SIG-M5 treated with dmso at 0.1 percent for 504 hours (cell line): ENCODE data around the gene NOC4L.
"Not testable (repeated sequence)": the region's sequence is repeated elsewhere in the genome, so short reads cannot be mapped to it uniquely, and the experiment has no call there.

Source experiments
- DNase-seq: peaks from one replicate; lab custom pipeline; 2025; ENCODE audit not compliant: unreplicated experiment; lab: John Stamatoyannopoulos, UW

NOC4L gene

DNA sequence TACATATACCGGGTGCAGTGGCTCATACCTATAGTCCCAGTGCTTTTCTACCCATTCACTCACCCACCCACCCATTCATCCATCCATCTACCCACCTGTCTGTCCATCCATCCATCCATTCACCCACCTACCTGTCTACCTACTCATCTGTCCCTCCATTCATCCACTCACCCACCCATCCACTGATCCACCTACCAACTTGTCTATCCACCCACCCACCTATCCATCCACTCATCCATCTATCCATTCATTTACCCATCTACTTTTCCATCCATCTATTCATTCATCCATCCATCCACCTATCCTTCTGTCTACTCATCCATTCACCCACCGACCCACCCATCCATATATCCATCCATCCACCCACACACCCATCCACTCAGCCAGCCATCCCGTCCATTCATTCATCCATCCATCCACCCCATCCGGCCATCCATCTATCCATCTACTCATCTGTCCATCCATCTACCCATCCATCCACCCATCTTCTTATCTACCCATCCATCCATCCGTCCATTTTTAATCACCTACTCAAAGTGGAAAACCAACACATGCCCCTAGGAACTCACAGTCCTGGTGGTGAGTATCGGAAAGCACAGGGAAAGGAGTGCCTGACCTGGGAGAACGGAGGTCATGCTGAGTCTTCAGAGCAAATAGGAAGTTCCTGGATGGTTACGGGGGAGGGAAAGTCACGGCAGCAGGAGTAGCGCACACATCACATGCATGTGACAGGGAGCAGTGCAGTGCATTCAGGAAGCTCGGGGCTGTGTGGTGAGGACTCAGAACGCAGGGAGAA is 20.1 kb upstream of the NOC4L start:
- DNase-seq, result no peak

DNA sequence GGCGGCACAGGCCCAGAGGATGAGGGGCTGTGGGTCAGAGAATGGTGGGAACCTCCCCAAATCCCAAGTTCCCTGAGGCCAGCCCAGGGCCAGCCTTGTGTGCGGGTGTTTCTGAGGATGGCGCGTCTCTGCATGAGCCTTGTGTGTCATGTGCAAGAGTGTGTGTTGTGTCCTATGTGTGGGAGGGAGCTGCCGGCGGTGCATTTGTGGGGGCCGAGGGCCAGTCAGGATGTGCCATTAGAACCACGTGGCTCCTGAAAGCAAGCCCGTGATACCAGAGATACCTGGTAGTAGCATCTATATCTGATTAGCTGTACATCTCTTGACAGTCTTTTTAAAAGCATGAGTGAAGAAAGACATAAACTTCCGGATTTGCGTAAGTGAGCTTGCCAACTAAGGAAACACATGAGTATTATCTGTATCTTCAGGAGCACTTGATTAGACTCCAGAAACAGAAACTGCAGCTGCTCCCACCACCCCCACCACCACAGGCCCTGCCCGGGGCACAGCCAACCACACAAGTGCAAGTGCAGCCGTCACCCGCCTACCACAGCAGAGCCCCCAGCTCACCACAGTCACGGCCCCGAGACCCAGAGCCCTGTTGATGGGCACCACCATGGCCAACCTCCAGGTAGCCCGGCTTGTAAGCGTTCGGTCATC is 19.4 kb upstream of the NOC4L start:
- no peak for DNase-seq

DNA sequence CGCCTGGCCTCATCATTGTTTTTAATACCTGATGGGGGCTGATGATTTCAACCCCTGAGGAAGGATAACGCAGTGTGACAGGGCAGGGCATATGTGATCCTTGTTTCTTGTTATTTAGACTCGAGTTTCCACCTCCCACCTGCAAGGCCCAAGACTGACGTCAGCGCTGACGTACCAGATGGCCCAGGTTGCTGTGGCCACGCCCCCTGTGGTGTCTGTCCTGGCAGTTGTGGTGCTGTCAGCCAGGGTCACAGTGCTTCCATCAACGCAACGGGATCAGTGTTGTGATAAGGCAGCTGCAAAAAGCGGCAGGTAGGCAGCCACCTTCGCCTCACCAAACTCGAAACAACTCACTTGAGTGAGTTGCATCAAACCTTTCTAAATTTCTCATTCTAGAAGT is 18.5 kb upstream of the NOC4L start:
- no peak for DNase-seq

DNA sequence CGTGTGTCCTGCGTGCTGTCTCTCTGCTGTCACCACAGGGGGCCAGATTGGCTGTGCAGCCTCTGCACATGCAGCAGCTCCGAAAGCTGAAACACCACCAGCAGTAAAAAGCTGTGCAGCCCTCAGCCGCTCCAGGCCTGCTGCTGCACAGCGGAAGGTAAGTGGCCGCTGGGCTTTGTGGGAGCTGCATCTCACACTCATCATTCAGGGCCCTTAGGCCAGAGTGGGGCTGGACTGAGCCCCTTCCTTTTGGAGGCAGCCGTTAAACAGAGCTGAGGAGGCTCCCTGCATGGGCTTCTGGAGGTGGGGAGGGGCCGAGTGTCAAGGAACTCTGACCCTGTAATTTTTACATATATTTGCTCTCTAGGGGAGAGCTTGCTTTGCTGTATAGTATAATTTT is 17.2 kb upstream of the NOC4L start:
- DNase-seq, result no peak

DNA sequence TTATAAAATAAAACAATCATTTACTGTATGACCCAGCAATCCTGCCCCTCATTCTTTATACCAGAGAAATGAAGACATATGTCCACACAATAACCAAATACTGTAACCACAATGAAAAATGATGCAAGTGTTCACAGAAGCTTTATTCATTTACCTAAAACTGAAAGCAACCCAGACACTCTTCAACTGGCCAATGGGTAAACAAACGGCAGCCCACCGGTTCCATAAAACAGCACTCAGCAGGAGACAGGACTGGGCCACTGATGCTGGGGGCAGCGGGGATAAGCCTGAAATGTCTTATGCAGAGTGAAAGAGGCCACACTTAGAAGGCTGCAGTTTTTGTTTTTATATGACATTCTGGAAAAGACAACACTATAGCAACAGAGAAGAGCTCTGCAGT is 15.2 kb upstream of the NOC4L start:
- DNase-seq, result no peak

DNA sequence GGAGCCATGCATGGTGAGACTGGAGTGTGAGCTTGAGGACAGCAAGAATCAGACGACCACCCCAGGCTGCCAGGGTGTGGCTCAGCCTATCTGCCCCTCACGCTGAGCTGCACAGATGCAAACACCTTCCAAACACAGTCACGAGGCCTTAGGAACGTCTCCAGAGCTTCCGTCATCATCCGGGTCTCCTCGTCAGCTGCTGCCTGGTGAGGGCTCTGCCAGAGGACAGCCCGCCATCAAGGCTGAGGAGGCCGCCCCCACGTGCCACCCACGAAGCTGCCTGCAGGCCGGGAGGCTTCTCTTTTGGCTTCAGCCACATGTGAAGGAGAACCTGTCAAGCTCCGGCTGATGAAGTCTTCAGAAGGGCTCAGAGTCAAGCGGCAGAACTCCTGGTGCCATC is 13.6 kb upstream of the NOC4L start:
- no peak for DNase-seq

DNA sequence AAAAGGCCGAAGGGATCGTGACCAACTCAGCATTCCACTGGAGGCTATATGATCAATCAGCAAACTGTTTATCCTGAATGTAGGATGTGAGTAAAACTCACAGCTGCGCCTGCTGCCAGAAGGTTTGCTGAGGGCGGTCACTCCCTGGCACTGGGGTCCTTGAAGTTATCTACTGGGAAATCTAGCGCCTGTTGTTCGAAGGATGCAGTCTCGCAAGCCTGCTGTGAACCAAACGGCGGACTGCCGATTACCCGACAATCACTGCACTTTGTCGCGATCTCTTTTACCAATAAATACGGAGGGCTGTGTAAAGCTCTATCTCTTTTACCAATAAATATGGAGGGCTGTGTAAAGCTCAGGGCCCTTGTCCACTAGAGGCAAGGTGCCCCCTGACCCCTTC is 13.0 kb upstream of the NOC4L start:
- DNase-seq, result no peak

DNA sequence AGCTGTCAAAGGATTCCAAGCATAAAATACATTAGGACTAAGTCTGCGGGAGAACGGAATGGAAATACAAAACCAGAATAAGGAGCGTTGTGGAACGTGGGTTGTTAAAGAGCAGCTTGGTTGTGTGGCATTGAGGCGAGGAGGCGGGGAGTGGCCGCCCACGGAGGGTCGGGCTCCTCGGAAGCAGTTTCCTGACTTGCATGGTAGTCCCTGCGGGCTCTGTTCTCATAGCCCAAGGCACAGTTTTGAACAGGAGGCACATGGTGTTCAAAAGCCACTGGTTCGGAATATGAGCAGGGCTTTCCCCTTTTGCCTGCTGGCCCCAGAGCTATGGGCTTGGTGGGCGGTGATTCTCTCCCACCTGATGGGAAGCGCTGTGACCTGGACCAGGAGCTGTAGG is 12.3 kb upstream of the NOC4L start:
- DNase-seq, result no peak

DNA sequence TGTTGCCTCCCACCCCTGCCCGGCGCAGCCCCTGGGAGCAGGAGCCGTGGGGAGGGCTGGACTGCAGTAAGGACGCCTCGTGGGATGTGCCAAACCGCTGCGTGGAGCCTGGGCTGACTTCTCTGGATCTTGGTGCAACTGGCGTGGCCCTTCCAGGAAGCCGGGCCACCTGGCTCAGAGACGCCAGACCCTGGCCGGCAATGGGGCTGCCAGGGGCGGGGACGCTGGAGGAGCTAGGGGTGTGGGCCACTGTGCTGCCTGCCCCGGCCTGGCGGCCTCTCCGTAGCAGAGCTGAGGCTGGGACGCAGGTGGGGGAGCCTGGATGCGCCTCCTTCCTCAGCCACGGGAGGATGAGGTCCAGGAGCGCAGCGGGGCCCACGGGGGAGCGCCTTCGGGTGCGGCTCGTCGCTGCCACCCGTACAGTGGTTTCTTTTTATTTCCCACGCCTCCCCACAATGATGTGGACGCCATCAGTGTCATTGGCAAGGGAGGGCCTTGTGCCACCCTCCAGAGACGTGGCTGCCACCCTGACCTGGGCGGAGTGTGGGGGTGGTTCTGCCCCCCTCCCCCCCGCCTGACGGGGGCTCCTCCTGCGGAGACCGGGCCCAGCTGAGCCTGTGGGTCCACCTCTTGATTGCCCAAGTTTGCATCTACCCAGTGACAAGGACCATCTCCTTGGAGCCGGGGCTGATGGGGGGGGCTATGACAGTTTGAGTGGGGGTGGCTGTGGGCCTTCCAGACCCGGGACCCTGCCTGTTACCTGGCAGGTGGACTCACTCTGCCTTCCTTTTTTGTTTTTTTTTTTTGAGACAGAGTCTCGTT is 11.4 kb upstream of the NOC4L start:
- no peak for DNase-seq

DNA sequence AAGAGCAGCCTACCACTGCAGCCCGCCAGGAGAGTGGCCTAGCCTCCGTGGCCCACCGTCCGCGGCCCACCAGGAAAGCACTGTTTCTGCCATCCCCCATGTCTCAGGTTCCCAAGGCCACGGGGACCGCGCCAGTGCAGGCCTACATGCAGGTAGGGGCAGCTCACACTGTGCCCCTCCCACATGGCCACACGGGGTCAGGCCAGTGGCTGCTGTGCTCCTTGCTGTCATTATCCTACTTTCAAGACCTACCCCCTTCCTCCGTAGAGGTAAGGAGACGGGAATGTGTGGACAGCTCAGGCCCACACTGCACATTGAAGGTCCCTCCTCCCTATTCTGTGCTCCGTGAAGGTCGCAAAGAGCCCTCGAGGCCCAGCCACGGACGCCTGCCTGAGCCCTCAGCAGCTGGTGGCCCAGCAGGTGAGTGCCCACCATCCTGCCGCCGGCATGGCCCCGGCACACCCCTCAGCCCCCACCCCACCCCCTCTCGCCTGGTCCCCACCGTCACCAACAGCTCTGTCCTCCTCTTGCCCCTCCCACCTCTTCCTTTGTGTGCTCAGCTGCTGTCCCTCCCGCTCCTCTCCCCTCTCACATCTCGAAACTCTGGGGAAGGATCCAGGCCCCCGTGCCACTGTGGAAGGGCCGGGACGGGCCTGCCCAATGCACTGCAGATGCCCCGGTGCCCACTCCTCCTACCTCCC is 10.2 kb upstream of the NOC4L start:
- no peak for DNase-seq

DNA sequence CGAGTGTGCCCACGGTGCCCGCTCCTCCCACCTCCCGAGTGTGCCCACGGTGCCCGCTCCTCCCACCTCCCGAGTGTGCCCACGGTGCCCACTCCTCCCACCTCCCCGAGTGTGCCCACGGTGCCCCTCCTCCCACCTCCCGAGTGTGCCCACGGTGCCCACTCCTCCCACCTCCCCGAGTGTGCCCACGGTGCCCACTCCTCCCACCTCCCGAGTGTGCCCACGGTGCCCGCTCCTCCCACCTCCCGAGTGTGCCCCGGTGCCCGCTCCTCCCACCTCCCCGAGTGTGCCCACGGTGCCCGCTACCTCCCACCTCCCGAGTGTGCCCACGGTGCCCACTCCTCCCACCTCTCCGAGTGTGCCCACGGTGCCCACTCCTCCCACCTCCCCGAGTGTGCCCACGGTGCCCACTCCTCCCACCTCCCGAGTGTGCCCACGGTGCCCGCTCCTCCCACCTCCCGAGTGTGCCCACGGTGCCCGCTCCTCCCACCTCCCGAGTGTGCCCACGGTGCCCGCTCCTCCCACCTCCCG is 9.5 kb upstream of the NOC4L start:
- DNase-seq, result not testable (repeated sequence)

DNA sequence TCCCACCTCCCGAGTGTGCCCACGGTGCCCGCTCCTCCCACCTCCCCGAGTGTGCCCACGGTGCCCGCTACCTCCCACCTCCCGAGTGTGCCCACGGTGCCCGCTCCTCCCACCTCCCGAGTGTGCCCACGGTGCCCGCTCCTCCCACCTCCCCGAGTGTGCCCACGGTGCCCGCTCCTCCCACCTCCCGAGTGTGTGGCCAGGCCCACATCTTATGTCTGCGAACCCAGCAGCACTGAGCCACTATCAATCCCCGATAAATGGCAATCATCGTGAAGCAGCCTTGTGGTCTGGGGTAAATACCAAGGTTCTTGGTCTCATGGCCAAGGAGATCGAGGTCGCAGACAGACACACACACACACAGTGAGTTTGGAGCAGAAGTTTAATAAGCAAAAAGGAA is 8.0 kb upstream of the NOC4L start:
- not testable (repeated sequence) for DNase-seq

DNA sequence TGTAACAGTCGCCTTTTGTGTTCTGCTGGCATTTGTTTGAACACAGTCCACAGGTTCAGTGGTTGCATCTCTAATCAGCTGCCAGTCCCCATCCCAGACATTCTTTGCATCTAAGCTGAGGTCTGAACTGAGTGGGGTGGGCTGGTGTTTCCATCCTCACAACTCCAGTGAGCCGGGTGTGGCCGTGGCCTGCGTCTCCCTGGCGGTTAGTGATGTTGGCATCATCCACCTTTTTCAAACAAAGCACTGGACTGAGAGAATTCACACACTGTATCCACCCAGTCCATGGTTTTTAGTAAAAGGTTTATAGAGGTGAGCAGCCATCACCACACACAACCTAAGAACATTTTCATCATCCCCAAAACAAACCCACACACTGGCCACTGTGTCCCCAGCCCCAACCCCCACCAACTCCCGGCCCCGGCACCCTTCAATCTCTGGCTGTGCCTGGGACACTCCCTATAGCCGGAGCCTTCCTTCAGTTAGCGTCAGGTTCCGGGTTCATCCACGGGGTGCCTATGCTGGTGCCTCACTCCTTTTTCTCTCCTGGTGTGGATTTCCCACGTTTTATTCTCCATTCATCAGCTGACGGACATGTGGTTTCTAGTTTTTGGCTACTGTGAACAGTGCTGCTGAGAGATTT is 6.7 kb upstream of the NOC4L start:
- DNase-seq, result no peak

DNA sequence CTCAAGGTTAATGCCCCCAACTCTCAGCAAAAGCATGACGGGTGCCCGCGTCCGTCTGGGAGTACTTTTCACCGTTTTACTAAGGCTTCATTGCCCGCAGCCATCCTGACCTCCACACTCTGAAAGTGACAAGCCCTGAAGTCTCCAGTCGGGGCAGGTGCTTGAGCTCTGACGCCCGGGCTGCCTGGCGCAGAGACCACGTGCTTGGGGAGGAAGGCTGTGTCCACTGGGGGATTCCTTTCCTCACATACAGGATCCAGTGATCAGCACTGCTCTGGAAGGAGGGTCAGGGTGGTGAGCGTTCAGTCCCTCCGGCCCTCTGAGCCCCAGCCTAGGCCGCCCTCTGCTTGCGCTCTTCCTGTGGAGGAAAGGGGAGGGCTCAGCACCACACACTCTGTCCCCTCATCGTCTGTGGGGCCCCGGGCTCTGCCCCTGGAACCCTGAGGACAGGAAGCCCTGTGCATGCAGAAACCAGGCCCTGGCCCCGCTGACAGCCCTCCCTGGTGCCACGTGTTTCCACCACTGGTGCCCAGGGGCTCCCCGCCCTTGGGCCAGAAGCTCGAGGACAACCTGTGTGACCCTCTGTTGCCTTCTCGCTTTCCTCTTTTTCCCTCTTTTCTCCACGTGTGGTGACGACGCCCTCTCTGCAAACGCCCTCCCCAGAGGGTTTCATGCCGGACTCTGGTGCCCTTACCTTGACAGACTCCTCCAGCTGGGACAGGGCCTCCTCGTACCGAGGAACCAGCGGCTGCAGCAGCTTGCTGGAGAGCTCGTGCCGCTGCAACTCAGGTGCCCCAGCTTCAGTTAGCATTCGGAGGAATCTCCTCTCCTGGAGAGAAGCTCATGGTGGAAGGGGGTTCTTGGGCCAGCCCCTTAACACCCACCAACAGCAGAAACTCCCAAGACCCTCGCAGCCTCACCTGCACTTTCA is 5.1 kb upstream of the NOC4L start:
- no peak for DNase-seq

DNA sequence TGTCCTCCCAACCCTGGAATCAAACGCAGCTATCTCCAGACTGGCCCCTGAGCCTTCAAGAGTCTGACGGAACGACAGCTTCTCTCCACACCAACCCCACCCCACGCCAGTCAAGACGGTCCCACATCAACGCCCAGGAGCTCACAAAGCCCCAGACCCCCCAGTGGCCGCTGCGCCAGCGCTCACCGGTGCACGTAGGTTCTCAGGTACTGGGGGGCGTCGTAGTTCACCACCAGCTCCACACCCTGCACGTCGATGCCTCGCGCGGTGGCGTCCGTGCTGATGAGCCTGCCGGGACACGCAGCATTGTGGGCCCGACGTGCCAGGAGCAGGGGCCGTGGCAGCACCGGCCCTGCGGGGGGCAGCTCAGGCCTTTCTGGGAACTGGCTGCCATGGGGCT is 4.3 kb upstream of the NOC4L start:
- DNase-seq, result no peak

DNA sequence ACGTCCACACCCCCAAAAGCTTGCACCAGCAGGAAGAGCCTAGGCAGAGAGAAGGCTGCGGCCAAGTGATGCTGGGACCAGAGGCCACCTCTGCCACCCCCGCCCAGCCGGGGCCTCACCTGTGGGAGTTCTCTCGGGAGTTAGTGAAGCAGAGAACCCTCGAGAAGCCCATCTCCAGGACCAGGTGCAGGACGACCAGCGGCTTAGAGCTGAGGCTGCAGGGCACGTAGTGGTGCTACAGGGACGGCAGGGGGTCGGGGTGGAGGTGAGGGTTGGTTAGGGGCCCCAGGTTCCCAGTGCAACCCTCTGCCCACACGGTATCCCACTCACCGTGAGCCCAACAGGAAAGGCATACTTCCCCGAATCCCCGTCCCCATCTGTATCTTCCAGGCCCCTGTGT is 3.8 kb upstream of the NOC4L start:
- no peak for DNase-seq

DNA sequence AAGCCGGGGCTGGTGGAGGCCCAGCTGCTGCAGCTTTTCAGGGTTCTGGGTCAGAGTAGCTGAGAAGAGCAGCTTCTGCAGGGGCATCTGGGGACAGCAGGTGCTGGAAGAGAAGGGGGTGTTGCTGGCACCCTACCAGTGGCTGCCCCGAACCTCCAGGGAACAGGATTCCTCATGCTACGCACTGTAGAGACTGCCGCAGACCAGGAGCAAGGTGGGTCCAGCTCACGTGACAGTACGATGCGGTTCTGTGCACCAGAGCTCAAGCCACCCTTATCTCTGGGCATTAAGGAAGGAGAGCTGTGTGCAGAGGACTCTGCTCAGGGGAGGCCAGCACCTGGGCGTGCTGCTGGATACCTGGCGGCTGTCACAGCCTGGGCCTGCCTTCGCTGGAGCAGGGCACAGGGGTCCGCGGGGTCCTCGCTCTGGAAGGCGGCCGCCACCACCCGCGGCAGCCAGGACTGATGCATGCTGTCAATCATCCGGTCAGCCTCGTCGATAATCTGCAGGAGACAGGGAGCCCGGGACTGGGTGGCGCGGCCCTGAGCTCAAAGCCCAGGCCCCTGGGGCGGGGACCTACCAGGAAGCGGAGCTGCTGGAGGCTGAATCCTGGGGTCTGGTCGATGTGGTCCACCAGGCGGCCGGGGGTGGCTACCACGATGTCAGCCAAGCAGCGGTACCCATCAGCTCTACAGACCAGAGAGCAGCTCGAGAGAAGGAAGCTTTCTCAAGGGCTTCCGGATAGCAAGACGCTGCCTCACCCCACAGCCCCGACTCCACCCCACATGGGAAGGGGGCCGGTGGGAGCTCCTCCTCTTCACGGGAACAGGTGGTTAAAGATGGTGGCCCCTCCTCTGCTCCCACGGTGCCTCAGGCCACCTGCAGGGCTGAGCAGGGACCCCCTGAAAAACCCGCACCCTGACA is 3.1 kb upstream of the NOC4L start:
- DNase-seq, result no peak

DNA sequence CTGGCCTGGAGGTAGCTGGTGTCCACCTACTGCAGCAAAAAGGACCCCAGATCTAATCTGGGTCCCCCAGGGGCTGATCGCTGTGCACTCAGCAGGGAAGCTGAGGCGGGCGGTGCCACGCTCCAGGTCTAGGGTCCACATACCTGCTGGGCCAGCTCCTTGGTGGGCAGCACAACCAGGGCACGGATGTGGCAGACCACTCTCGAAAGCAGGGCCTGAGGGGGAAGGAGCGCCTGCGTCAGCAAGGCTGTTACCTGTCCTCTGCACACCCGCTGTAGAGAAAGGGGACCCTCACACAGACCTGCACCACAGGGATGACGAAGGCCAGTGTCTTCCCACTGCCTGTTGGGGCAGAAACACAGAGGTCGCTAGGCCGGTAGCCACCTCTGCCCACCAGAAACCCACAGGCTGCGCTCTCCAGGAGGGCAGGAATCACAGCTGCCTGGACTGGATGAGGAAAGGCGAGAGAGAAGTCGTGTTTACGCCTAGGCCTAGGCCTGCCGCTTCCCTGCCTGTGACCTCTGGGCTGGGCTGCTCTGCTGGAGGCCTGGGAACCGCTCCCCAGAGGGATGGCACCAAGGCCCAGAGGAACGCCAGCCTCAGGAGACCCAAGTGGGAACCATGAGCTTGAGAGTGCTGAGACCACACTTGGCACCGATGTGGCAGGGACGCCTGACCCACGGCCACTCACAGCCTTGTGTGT is 2.1 kb upstream of the NOC4L start:
- DNase-seq, result no peak
